GM12878 (cell line): ENCODE measurements around the gene ASIC1. TPM values are rescaled to one million over a fixed set of nuclear protein-coding genes. Genes with fewer than 3 reads are reported as not detected.

Experiments used
- ATAC-seq: fragments of 200-7000 bp; cut with Tn5 transposase; 3 replicates; pipeline ENCODE4 v1.9.1; 2020; ENCODE audit warnings: mild to moderate bottlenecking, moderate library complexity
- BruUV-seq: library from RNA; stranded (reverse); fragments of 400-500 nt; replicated peaks from 2 replicates; lab custom pipeline; 2021; lab: Mats Ljungman, UMichigan
- CTCF ChIA-PET: fragments of 300-600 bp; sonication (Branson Sonifier 250); formaldehyde crosslinking; extraction: SDS; loops from one replicate; lab custom pipeline; 2021; ENCODE audit warnings: inconsistent platforms; lab: Yijun Ruan, JAX
- POLR2A ChIA-PET: fragments of 350-600 bp; formaldehyde crosslinking; extraction: SDS; loops from one replicate; lab custom pipeline; 2021; ENCODE audit warnings: inconsistent platforms; lab: Charles Lee
- RAD21 ChIA-PET: fragments of 300-600 bp; sonication (Branson Sonifier 250); formaldehyde crosslinking; loops from one replicate; lab custom pipeline; 2023; ENCODE audit warnings: antibody characterized with exemption; ENCODE audit not compliant: unreplicated experiment; lab: Charles Lee
- SMC1A ChIA-PET: fragments of 300-600 bp; sonication (Branson Sonifier 250); formaldehyde crosslinking; loops from one replicate; lab custom pipeline; 2023; ENCODE audit not compliant: unreplicated experiment, uncharacterized antibody; lab: Charles Lee
- DNase-seq: peaks from one replicate; pipeline ENCODE4 v3.0.0-alpha.2; 2011; ENCODE audit warnings: low read depth, low spot score
- FAIRE-seq: peaks from 3 replicates; lab custom pipeline; 2011; peaks lifted over from hg19 to GRCh38; lab: Jason Lieb, UNC
- H2AFZ ChIP-seq: 2 replicates; pipeline ENCODE4 v1.6.0; 2011; ENCODE audit warnings: low read depth, low read length, control low read depth; ENCODE audit not compliant: control insufficient read depth
- H3K27ac ChIP-seq: 2 replicates; pipeline ENCODE4 v1.5.1; 2011; ENCODE audit warnings: control low read depth; ENCODE audit not compliant: control insufficient read depth, insufficient read depth
- H3K27me3 ChIP-seq, 2 experiments: replicated peaks in 1 of 2; 2 replicates each; pipeline versions ENCODE4 v1.6.0 to v1.6.1; 2011; ENCODE audit warnings: low read length in 1 of 2; ENCODE audit not compliant: control insufficient read depth in 2 of 2, insufficient read depth in 2 of 2
- H3K36me3 ChIP-seq, 2 experiments: 2 replicates each; pipeline ENCODE4 v1.5.1; 2011; ENCODE audit warnings: low read length in 1 of 2; ENCODE audit not compliant: control insufficient read depth in 2 of 2, insufficient read depth in 2 of 2
- H3K4me1 ChIP-seq: 2 replicates; pipeline ENCODE4 v1.6.1; 2011; ENCODE audit warnings: mild to moderate bottlenecking, low read length, moderate library complexity, mixed read lengths; ENCODE audit not compliant: control insufficient read depth, insufficient read depth
- H3K4me2 ChIP-seq: 2 replicates; pipeline ENCODE4 v1.6.0; 2011; ENCODE audit warnings: control low read depth; ENCODE audit not compliant: control insufficient read depth, insufficient read depth
- H3K4me3 ChIP-seq: fragments of 200-600 bp; sonication (generic); 2 replicates; pipeline ENCODE4 v1.5.1; 2016
- H3K79me2 ChIP-seq: 2 replicates; pipeline ENCODE4 v1.6.0; 2011; ENCODE audit warnings: low read length; ENCODE audit not compliant: control insufficient read depth, insufficient read depth
- H3K9ac ChIP-seq: 2 replicates; pipeline ENCODE4 v1.8.0; 2011; ENCODE audit warnings: low read length, control low read depth, mixed read lengths; ENCODE audit not compliant: control insufficient read depth, insufficient read depth
- H3K9me3 ChIP-seq: replicated peaks from 3 replicates; pipeline ENCODE4 v1.5.1; 2011; ENCODE audit warnings: mild to moderate bottlenecking, low read length; ENCODE audit not compliant: control insufficient read depth, insufficient read depth
- H4K20me1 ChIP-seq: 2 replicates; pipeline ENCODE4 v1.6.0; 2011; ENCODE audit not compliant: control insufficient read depth, insufficient read depth
- ASH2L ChIP-seq: fragments of 300-600, 200-600 bp; sonication (generic); IDR thresholded peaks from 2 replicates; pipeline ENCODE4 v1.6.1; 2017; ENCODE audit warnings: low read depth, mild to moderate bottlenecking, borderline replicate concordance
- BACH1 ChIP-seq: fragments of 450-650 bp; IDR thresholded peaks from 2 replicates; pipeline ENCODE4 v1.6.1; 2017; ENCODE audit warnings: mild to moderate bottlenecking, borderline replicate concordance
- CHD4 ChIP-seq: fragments of 200-600 bp; sonication (generic); IDR thresholded peaks from 2 replicates; pipeline ENCODE4 v1.6.1; 2016; ENCODE audit warnings: mild to moderate bottlenecking
- CUX1 ChIP-seq: IDR thresholded peaks from 2 replicates; pipeline ENCODE4 v1.6.1; 2012; ENCODE audit warnings: improper control_type of control experiment, low read depth, low read length; ENCODE audit not compliant: insufficient replicate concordance
- IKZF1 ChIP-seq: fragments of 450-650 bp; conservative IDR thresholded peaks from 2 replicates; pipeline ENCODE4 v1.6.1; 2017; ENCODE audit warnings: antibody characterized with exemption, mild to moderate bottlenecking
- NFXL1 ChIP-seq: fragments of 450-650 bp; IDR thresholded peaks from 2 replicates; pipeline ENCODE4 v1.6.1; 2017; ENCODE audit warnings: antibody characterized with exemption, mild to moderate bottlenecking, borderline replicate concordance
- SMAD5 ChIP-seq: IDR thresholded peaks from 2 replicates; pipeline ENCODE4 v1.6.1; 2016; ENCODE audit warnings: antibody characterized with exemption, low read depth
- ZNF622 ChIP-seq: fragments of 450-650 bp; IDR thresholded peaks from 2 replicates; pipeline ENCODE4 v1.6.1; 2017; ENCODE audit warnings: mild to moderate bottlenecking, inconsistent platforms
- WGBS: methylation state at CpG from one replicate; pipeline ENCODE4 v1.1.6; 2016; ENCODE audit warnings: low lambda C conversion rate; ENCODE audit not compliant: insufficient replicate concordance, insufficient coverage; ENCODE audit errors: missing lambda C conversion rate; 5-methylcytosine and 5-hydroxymethylcytosine counted together
- in situ Hi-C: fragments of 300-500 bp; cut with MboI; formaldehyde crosslinking; loops from 9 replicates; pipeline ENCODE4 v1.14.3; 2018; ENCODE audit warnings: mixed read lengths
- intact Hi-C: fragments of 100-400 bp; cut with micrococcal nuclease; formaldehyde crosslinking; loops from one replicate; pipeline ENCODE4 v1.14.2; 2022; ENCODE audit not compliant: unreplicated experiment
- polyA plus RNA-seq, 11 experiments: library from polyadenylated mRNA; depleted of rRNA in 4 of 11; unstranded in 6 of 11; stranded (reverse) in 5 of 11; fragments of >200 nt; fragmentation: Nextera tagmentation in 4 of 11; fragmentation: Illumina TruSeq in 1 of 11; extraction: Ambion mirVana in 4 of 11; extraction: Trizol in 1 of 11; gene quantifications; 1 replicate in 1 of 11; 2 replicates in 10 of 11; pipeline versions ENCODE4 v1.2.1 to v1.2.3, GENCODE V29; 2011 to 2016; ENCODE audit warnings: inconsistent platforms in 2 of 11, missing spikeins in 2 of 11, low read depth in 1 of 11
- total RNA-seq, 4 experiments: library from RNA; depleted of rRNA in 3 of 4; stranded (reverse); fragments of >200 nt in 3 of 4; fragmentation: Illumina TruSeq in 1 of 4; extraction: Trizol in 1 of 4; gene quantifications; 2 replicates each; pipeline versions ENCODE4 v1.2.1 to v1.2.3, GENCODE V29; 2013 to 2021
- TF ChIP-seq, protein P1 (sequence below): IDR thresholded peaks from 2 replicates; pipeline ENCODE4 v1.6.1; 2012; ENCODE audit warnings: low read length, inconsistent platforms

The ASIC1 gene
- total and polyA plus RNA-seq, 10 of the 15 experiments (the other 5 are each of a cell fraction or from before 2014, with no cell fraction given) = 0.02 to 0.28 (median 0.21) TPM; not detected in 4

- Histone ChIP-seq H3K9me3 (no peaks in the 10 kb centered on the region), H4K20me1 (peaks cover 3% of the 10 kb centered on the region; the same call in 1 of the 2 replicates), H3K4me2 (no peak overlapping the region), H3K79me2 (peaks cover 21% of the 10 kb centered on the region), H3K36me3 (peaks cover 6 to 17% of the 10 kb centered on the region in 2 experiments), H3K27me3 (no peaks in the 10 kb centered on the region), H3K4me1 (peaks cover 10% of the 10 kb centered on the region; the same call in 1 of the 2 replicates), H3K9ac (no peak overlapping the region), H2AFZ (no peak overlapping the region), H3K4me3 (no peak overlapping the region), H3K27ac (no peak overlapping the region)
- 97% methylated on average over 3 of the region's 3 CpGs for WGBS
- in situ Hi-C loops = no loop called here
- FAIRE-seq (no peak), ATAC-seq (no peak), DNase-seq (no peak)
- POLR2A ChIA-PET = no interaction called here
- no peak for TF ChIP-seq ASH2L
- RAD21 ChIA-PET = interaction anchor here (0.8 kb wide), 1 partner anchor 194 kb away, joined by 3 read pairs; no protein-coding TSS in a partner anchor
- SMC1A ChIA-PET = interaction anchor here (0.7 to 1.5 kb wide), 3 partner anchors 9 to 54 kb away, joined by 3 to 10 read pairs (median 4); partner anchors contain the start of gene COX14
- CTCF ChIA-PET = interaction anchor here (1.5 to 5.1 kb wide), 2 partner anchors 10 to 34 kb away, joined by 4 to 30 read pairs; partner anchors contain the start of gene COX14
- intact Hi-C loops = no loop called here
- BruUV-seq = no TSS peak
Observed at GRCh38 chr12:50120521-50120920, 63.1 kb downstream of the ASIC1 start.

GRCh38 chr12:50120953-50121352 lies 63.6 kb downstream of the ASIC1 start:
- ATAC-seq (no peak), FAIRE-seq (no peak), DNase-seq (no peak)
- Histone ChIP-seq H3K27ac (no peak overlapping the region), H3K9ac (no peak overlapping the region), H3K4me2 (no peak overlapping the region), H3K27me3 (no peaks in the 10 kb centered on the region), H4K20me1 (peaks cover 3% of the 10 kb centered on the region; the same call in 1 of the 2 replicates), H2AFZ (no peak overlapping the region), H3K79me2 (peaks cover 17% of the 10 kb centered on the region), H3K4me3 (no peak overlapping the region), H3K4me1 (peaks cover 11% of the 10 kb centered on the region; the same call in 1 of the 2 replicates), H3K36me3 (peaks cover 6 to 17% of the 10 kb centered on the region in 2 experiments), H3K9me3 (no peaks in the 10 kb centered on the region)
- ChIA-PET CTCF (interaction anchor here (1.5 to 5.1 kb wide), 2 partner anchors 10 to 33 kb away, joined by 4 to 30 read pairs; partner anchors contain the start of gene COX14), RAD21 (interaction anchor here (0.8 kb wide), 1 partner anchor 193 kb away, joined by 3 read pairs; no protein-coding TSS in a partner anchor), POLR2A (no interaction called here), SMC1A (interaction anchor here (0.7 to 1.5 kb wide), 3 partner anchors 9 to 53 kb away, joined by 3 to 10 read pairs (median 4); partner anchors contain the start of gene COX14)
- WGBS = 98% methylated on average over 3 of the region's 3 CpGs
- intact Hi-C loops = no loop called here
- in situ Hi-C loops = no loop called here
- BruUV-seq = no TSS peak
- TF ChIP-seq BACH1 (no peak), NFXL1 (no peak), IKZF1 (no peak), ZNF622 (no peak), CUX1 (no peak), SMAD5 (no peak), CHD4 (no peak)
- TF ChIP-seq, protein P1, sequence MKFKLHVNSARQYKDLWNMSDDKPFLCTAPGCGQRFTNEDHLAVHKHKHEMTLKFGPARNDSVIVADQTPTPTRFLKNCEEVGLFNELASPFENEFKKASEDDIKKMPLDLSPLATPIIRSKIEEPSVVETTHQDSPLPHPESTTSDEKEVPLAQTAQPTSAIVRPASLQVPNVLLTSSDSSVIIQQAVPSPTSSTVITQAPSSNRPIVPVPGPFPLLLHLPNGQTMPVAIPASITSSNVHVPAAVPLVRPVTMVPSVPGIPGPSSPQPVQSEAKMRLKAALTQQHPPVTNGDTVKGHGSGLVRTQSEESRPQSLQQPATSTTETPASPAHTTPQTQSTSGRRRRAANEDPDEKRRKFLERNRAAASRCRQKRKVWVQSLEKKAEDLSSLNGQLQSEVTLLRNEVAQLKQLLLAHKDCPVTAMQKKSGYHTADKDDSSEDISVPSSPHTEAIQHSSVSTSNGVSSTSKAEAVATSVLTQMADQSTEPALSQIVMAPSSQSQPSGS = no peak
